Glutamatergic neuron (in vitro differentiated cells): ENCODE results near the gene MTHFR. TPM values are rescaled to one million over a fixed set of nuclear protein-coding genes. Genes with fewer than 3 reads are reported as not detected.

Experiments
- DNase-seq: peaks from one replicate; pipeline ENCODE4 v3.0.0; 2022
- H3K27ac Mint-ChIP-seq: one replicate; pipeline ENCODE4 v1.8.0; 2020; ENCODE audit warnings: mild to moderate bottlenecking, mixed read lengths, inconsistent platforms; ENCODE audit not compliant: unreplicated experiment
- H3K27me3 Mint-ChIP-seq: one replicate; pipeline ENCODE4 v1.8.0; 2020; ENCODE audit warnings: mild to moderate bottlenecking, moderate library complexity, mixed read lengths, inconsistent platforms; ENCODE audit not compliant: unreplicated experiment
- H3K36me3 Mint-ChIP-seq: one replicate; pipeline ENCODE4 v1.8.0; 2020; ENCODE audit warnings: mild to moderate bottlenecking, mixed read lengths, inconsistent platforms; ENCODE audit not compliant: unreplicated experiment
- H3K4me1 Mint-ChIP-seq: one replicate; pipeline ENCODE4 v1.8.0; 2020; ENCODE audit warnings: mild to moderate bottlenecking, low read depth, mixed read lengths, inconsistent platforms; ENCODE audit not compliant: unreplicated experiment
- H3K4me3 Mint-ChIP-seq: one replicate; pipeline ENCODE4 v1.8.0; 2020; ENCODE audit warnings: mild to moderate bottlenecking, mixed read lengths, inconsistent platforms; ENCODE audit not compliant: unreplicated experiment
- H3K9me3 Mint-ChIP-seq: one replicate; pipeline ENCODE4 v1.8.0; 2020; ENCODE audit warnings: mild to moderate bottlenecking, moderate library complexity, mixed read lengths, inconsistent platforms; ENCODE audit not compliant: unreplicated experiment
- CTCF ChIP-seq: fragments of 200-600 bp; sonication (generic); IDR thresholded peaks from one replicate; pipeline ENCODE4 v1.5.0; 2021; ENCODE audit not compliant: partially characterized antibody, unreplicated experiment
- total RNA-seq: library from RNA; stranded (reverse); fragmentation: NEBNext Ultra II Directional; extraction: Animal tissue kit (Norgen Biotek cat#: 25700); gene quantifications from one replicate; pipeline ENCODE4 v1.2.1, GENCODE V29; 2021; ENCODE audit not compliant: unreplicated experiment

MTHFR gene
- total RNA-seq, 1 donor from 2014 or later, result 83.2 TPM

- H3K4me3 Mint-ChIP-seq, result no peak overlapping the region
- peak overlapping the region; percentile 29 for H3K27ac Mint-ChIP-seq
- DNase-seq, result no peak
- H3K27me3 Mint-ChIP-seq, result peaks cover 7% of the 10 kb centered on the region
- H3K4me1 Mint-ChIP-seq, result peaks cover 10% of the 10 kb centered on the region
- peaks cover 5% of the 10 kb centered on the region for H3K36me3 Mint-ChIP-seq
- H3K9me3 Mint-ChIP-seq, result peaks cover 4% of the 10 kb centered on the region
- no peak for TF ChIP-seq CTCF
Measured at GRCh38 chr1:11842154-11843041, 36.6 kb upstream of the MTHFR start.

GRCh38 chr1:11841245-11842153, 35.7 kb upstream of the MTHFR start:
- no peak overlapping the region for H3K4me3 Mint-ChIP-seq

GRCh38 chr1:11839727-11840705, 34.3 kb upstream of the MTHFR start:
- Mint-ChIP-seq H3K36me3 (peaks cover 5% of the 10 kb centered on the region), H3K9me3 (peaks cover 4% of the 10 kb centered on the region)
- TF ChIP-seq CTCF, result no peak

More at GRCh38 chr1:11841245-11842153, 35.7 kb upstream of the MTHFR start:
- H3K9me3 Mint-ChIP-seq, result peaks cover 4% of the 10 kb centered on the region
- H3K36me3 Mint-ChIP-seq, result peaks cover 5% of the 10 kb centered on the region
- TF ChIP-seq CTCF, result no peak
- H3K27ac Mint-ChIP-seq, result no peak overlapping the region
- no peak for DNase-seq
- peaks cover 7% of the 10 kb centered on the region for H3K27me3 Mint-ChIP-seq
- peaks cover 8% of the 10 kb centered on the region for H3K4me1 Mint-ChIP-seq

GRCh38 chr1:11838349-11839272, 32.8 kb upstream of the MTHFR start:
- Mint-ChIP-seq H3K27me3 (peaks cover 10% of the 10 kb centered on the region), H3K27ac (peak overlapping the region; percentile 55), H3K9me3 (peaks cover 4% of the 10 kb centered on the region), H3K4me1 (no peaks in the 10 kb centered on the region), H3K36me3 (peaks cover 5% of the 10 kb centered on the region), H3K4me3 (no peak overlapping the region)
- peak; percentile 83 for TF ChIP-seq CTCF
- DNase-seq, result peak; percentile 89

More at GRCh38 chr1:11839727-11840705, 34.3 kb upstream of the MTHFR start:
- DNase-seq, result no peak
- no peak overlapping the region for H3K27ac Mint-ChIP-seq
- peaks cover 10% of the 10 kb centered on the region for H3K27me3 Mint-ChIP-seq
- H3K4me1 Mint-ChIP-seq, result no peaks in the 10 kb centered on the region
- no peak overlapping the region for H3K4me3 Mint-ChIP-seq
